ENCODE data around the gene ARCN1. TPM values are rescaled to one million over a fixed set of nuclear protein-coding genes. Genes with fewer than 3 reads are reported as not detected.
A peak's percentile ranks its signal among the peaks of the same experiment; 100 is the strongest.
"Not testable (repeated sequence)": the region's sequence is repeated elsewhere in the genome, so short reads cannot be mapped to it uniquely, and the experiment has no call there.

Gene ARCN1
- total RNA-seq, 4 donors from 2014 or later, result 89.7 to 135 (median 117) TPM

- no peak for TF ChIP-seq CTCF (IDR thresholded peaks at IDR 0.05)
- ATAC-seq (ENCODE audit: low FRiP score) (no peak), DNase-seq (ENCODE audit: low spot score) (no peak)
These were observed 20.6 kb downstream of the ARCN1 start for GRCh38 chr11:118592616-118593367.

- ATAC-seq (ENCODE audit: low FRiP score), result peak; percentile 59
- DNase-seq (ENCODE audit: low spot score), result not testable (repeated sequence)
These were observed 22.8 kb downstream of the ARCN1 start for GRCh38 chr11:118594984-118595383.

GRCh38 chr11:118596224-118597146 is 24.3 kb downstream of the ARCN1 start:
- ATAC-seq (ENCODE audit: low FRiP score), result no peak
- no peak for DNase-seq (ENCODE audit: low spot score)

More at GRCh38 chr11:118594984-118595383, 22.8 kb downstream of the ARCN1 start:
- TF ChIP-seq CTCF (IDR thresholded peaks at IDR 0.05), result peak in 1 of 3 donors; percentile 16

GRCh38 chr11:118597556-118597955 is 25.3 kb downstream of the ARCN1 start:
- TF ChIP-seq CTCF (IDR thresholded peaks at IDR 0.05), result no peak
- DNase-seq (ENCODE audit: low spot score) (no peak), ATAC-seq (ENCODE audit: low FRiP score) (no peak)

More at GRCh38 chr11:118596224-118597146, 24.3 kb downstream of the ARCN1 start:
- no peak for TF ChIP-seq CTCF (IDR thresholded peaks at IDR 0.05)

GRCh38 chr11:118602331-118602730 is 30.1 kb downstream of the ARCN1 start:
- TF ChIP-seq CTCF (IDR thresholded peaks at IDR 0.05), result no peak
- no peak for DNase-seq (ENCODE audit: low spot score)
- ATAC-seq (ENCODE audit: low FRiP score), result no peak

GRCh38 chr11:118603709-118604108 is 31.5 kb downstream of the ARCN1 start:
- not testable (repeated sequence) for DNase-seq (ENCODE audit: low spot score)

GRCh38 chr11:118604566-118604965 is 32.4 kb downstream of the ARCN1 start:
- no peak for ATAC-seq (ENCODE audit: low FRiP score)
- no peak for DNase-seq (ENCODE audit: low spot score)

More at GRCh38 chr11:118603709-118604108, 31.5 kb downstream of the ARCN1 start:
- not testable (repeated sequence) for ATAC-seq (ENCODE audit: low FRiP score)

More at GRCh38 chr11:118604566-118604965, 32.4 kb downstream of the ARCN1 start:
- TF ChIP-seq CTCF (IDR thresholded peaks at IDR 0.05), result no peak

Measured in omental fat pad (tissue), 4 donors.